HepG2 (cell line): Measurements from ENCODE around the gene MAPK6. TPM values are rescaled to one million over a fixed set of nuclear protein-coding genes. Genes with fewer than 3 reads are reported as not detected.

ENCODE experiments used
- DPF2 ChIP-seq: sonication (generic); formaldehyde crosslinking; IDR thresholded peaks from 2 replicates; pipeline ENCODE4 v1.4.0; 2020; ENCODE audit warnings: mild to moderate bottlenecking, low read depth, missing genetic modification reagents, borderline replicate concordance
- JDP2 ChIP-seq: sonication (generic); formaldehyde crosslinking; IDR thresholded peaks from 2 replicates; pipeline ENCODE4 v1.8.1; 2022; ENCODE audit warnings: missing genetic modification reagents, borderline replicate concordance
- NFYC ChIP-seq: IDR thresholded peaks from 2 replicates; pipeline ENCODE4 v1.6.1; 2016; ENCODE audit warnings: missing genetic modification reagents, missing compliant biosample characterization
- NR3C1 ChIP-seq: sonication (generic); formaldehyde crosslinking; IDR thresholded peaks from 2 replicates; pipeline ENCODE4 v1.4.0; 2020; ENCODE audit warnings: missing genetic modification reagents
- RAD51 ChIP-seq: fragments of 450-650 bp; IDR thresholded peaks from 2 replicates; pipeline ENCODE4 v1.6.1; 2016; ENCODE audit warnings: borderline replicate concordance
- RBM22 ChIP-seq: fragments of 200-400 bp; formaldehyde crosslinking; optimal IDR thresholded peaks from 2 replicates; pipeline ENCODE3; 2017; ENCODE audit warnings: mild to moderate bottlenecking, low read length, moderate library complexity
- ZFP36 ChIP-seq: fragments of 150-350 bp; IDR thresholded peaks from 2 replicates; pipeline ENCODE4 v1.6.1; 2018; ENCODE audit warnings: borderline replicate concordance, low read length, low read depth; ENCODE audit not compliant: partially characterized antibody
- ZFY ChIP-seq: sonication (generic); formaldehyde crosslinking; IDR thresholded peaks from 2 replicates; pipeline ENCODE4 v1.4.0; 2020; ENCODE audit warnings: missing genetic modification reagents
- ZNF607 ChIP-seq: sonication (generic); formaldehyde crosslinking; IDR thresholded peaks from 2 replicates; pipeline ENCODE4 v1.5.1; 2020; ENCODE audit warnings: missing genetic modification reagents, mild to moderate bottlenecking, borderline replicate concordance
- ZNF619 ChIP-seq: sonication (generic); formaldehyde crosslinking; IDR thresholded peaks from 2 replicates; pipeline ENCODE4 v1.4.0; 2020; ENCODE audit warnings: mild to moderate bottlenecking, missing genetic modification reagents
- ZNF737 ChIP-seq: sonication (generic); formaldehyde crosslinking; IDR thresholded peaks from 2 replicates; pipeline ENCODE4 v1.5.0; 2020; ENCODE audit warnings: missing genetic modification reagents, mild to moderate bottlenecking, borderline replicate concordance
- ZNF790 ChIP-seq: sonication (generic); formaldehyde crosslinking; IDR thresholded peaks from 2 replicates; pipeline ENCODE4 v1.8.0; 2022; ENCODE audit warnings: missing genetic modification reagents, mild to moderate bottlenecking, borderline replicate concordance
- polyA plus RNA-seq, 8 experiments: library from polyadenylated mRNA; depleted of rRNA in 3 of 8; stranded (reverse) in 7 of 8; unstranded in 1 of 8; fragments of >200 nt; fragmentation: Illumina TruSeq in 4 of 8; extraction: Trizol in 4 of 8; gene quantifications; 2 replicates each; pipeline versions ENCODE4 v1.2.1 to v1.2.3, GENCODE V29; 2011 to 2016; ENCODE audit warnings: low read depth in 4 of 8, missing spikeins in 1 of 8, mixed read lengths in 1 of 8; ENCODE audit not compliant: insufficient read depth in 1 of 8
- total RNA-seq, 5 experiments: library from RNA; depleted of rRNA; stranded (reverse); fragments of >200 nt; fragmentation: Illumina TruSeq; extraction: Trizol; gene quantifications; 2 replicates each; pipeline ENCODE4 v1.2.3, GENCODE V29; 2016; ENCODE audit warnings: low read depth in 1 of 5
- TF ChIP-seq, protein P1 (sequence below), 2 experiments: sonication (generic) in 1 of 2; formaldehyde crosslinking in 1 of 2; IDR thresholded peaks; 2 replicates each; pipeline versions ENCODE4 v1.4.0 to v1.6.1; 2016 to 2020; ENCODE audit warnings: borderline replicate concordance in 1 of 2, low read depth in 1 of 2, mild to moderate bottlenecking in 1 of 2, missing genetic modification reagents in 1 of 2
- TF ChIP-seq, protein P2 (sequence below): sonication (generic); formaldehyde crosslinking; IDR thresholded peaks from 2 replicates; pipeline ENCODE4 v1.4.0; 2020; ENCODE audit warnings: missing genetic modification reagents, borderline replicate concordance
- TF ChIP-seq, protein P3 (sequence below): sonication (generic); formaldehyde crosslinking; conservative IDR thresholded peaks from 2 replicates; pipeline ENCODE4 v1.8.1; 2023; ENCODE audit warnings: missing genetic modification reagents
- TF ChIP-seq, protein P4 (sequence below): IDR thresholded peaks from 2 replicates; pipeline ENCODE4 v1.6.1; 2016; ENCODE audit warnings: missing compliant biosample characterization, missing genetic modification reagents, borderline replicate concordance

MAPK6 gene
- total and polyA plus RNA-seq, 2 of the 13 experiments (the other 11 are each of a cell fraction or from before 2014, with no cell fraction given) = 89.5 to 99.7 TPM

DNA sequence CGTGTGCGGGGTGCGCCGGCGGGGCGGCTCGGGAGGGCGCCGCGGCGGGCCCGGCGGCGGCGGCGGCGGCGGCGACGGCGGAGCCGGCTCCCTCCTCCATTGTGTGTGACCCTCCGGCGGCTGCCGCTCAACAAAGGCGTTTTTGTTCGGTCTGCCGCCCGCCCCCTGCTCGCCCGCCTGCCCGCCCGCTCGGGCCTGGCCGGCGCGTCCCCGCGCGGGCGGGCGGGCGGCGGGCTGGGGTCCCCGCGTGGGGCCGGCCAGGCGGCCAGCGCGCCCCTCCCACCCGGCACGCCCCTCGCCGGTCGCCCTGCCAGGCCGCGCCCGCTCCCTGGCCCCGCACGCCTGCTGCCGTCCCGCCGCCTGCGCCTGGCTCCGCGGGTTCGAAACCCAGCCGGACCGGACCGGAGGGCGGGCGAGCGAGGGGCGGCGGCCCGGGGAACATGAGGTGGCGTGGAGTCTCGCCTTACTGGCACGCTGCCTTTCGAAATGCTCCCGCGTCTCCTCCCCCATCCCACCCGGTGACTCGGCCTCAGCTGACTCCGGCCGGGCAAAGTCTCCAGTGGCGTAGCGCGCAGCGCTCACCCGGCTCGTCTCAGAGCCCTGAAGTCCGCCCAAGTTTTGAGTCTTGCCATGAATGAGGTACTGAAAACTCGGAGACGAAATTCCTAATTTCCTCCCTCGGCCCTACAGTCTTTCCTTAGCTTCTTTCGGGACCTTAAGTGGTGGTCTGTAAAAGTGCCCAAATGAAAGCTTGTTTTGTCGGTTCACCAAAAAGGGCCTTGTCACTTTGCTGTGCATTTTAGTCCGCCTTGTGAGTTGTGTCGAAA, 588 bp downstream of the MAPK6 start (continued):
- TF ChIP-seq, protein P1, sequence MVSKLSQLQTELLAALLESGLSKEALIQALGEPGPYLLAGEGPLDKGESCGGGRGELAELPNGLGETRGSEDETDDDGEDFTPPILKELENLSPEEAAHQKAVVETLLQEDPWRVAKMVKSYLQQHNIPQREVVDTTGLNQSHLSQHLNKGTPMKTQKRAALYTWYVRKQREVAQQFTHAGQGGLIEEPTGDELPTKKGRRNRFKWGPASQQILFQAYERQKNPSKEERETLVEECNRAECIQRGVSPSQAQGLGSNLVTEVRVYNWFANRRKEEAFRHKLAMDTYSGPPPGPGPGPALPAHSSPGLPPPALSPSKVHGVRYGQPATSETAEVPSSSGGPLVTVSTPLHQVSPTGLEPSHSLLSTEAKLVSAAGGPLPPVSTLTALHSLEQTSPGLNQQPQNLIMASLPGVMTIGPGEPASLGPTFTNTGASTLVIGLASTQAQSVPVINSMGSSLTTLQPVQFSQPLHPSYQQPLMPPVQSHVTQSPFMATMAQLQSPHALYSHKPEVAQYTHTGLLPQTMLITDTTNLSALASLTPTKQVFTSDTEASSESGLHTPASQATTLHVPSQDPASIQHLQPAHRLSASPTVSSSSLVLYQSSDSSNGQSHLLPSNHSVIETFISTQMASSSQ (IDR thresholded peaks at IDR 0.05; ENCODE audit: low read depth) = no peak
- TF ChIP-seq, protein P1 (CRISPR knock-in tag; IDR thresholded peaks at IDR 0.05; ENCODE audit: borderline replicate concordance) = no peak
- TF ChIP-seq RBM22 (no peak), ZFP36 (no peak), RAD51 (no peak), ZNF790 (CRISPR knock-in tag) (no peak), JDP2 (CRISPR knock-in tag) (no peak), NR3C1 (no peak), DPF2 (CRISPR knock-in tag) (no peak), ZNF607 (CRISPR knock-in tag) (0 out of 2 replicates have a peak, but pooled peaks have one; percentile 42), ZFY (CRISPR knock-in tag) (peak; percentile 73), NFYC (CRISPR knock-in tag) (no peak), ZNF737 (no peak), ZNF619 (CRISPR knock-in tag) (no peak)
- TF ChIP-seq, protein P2, sequence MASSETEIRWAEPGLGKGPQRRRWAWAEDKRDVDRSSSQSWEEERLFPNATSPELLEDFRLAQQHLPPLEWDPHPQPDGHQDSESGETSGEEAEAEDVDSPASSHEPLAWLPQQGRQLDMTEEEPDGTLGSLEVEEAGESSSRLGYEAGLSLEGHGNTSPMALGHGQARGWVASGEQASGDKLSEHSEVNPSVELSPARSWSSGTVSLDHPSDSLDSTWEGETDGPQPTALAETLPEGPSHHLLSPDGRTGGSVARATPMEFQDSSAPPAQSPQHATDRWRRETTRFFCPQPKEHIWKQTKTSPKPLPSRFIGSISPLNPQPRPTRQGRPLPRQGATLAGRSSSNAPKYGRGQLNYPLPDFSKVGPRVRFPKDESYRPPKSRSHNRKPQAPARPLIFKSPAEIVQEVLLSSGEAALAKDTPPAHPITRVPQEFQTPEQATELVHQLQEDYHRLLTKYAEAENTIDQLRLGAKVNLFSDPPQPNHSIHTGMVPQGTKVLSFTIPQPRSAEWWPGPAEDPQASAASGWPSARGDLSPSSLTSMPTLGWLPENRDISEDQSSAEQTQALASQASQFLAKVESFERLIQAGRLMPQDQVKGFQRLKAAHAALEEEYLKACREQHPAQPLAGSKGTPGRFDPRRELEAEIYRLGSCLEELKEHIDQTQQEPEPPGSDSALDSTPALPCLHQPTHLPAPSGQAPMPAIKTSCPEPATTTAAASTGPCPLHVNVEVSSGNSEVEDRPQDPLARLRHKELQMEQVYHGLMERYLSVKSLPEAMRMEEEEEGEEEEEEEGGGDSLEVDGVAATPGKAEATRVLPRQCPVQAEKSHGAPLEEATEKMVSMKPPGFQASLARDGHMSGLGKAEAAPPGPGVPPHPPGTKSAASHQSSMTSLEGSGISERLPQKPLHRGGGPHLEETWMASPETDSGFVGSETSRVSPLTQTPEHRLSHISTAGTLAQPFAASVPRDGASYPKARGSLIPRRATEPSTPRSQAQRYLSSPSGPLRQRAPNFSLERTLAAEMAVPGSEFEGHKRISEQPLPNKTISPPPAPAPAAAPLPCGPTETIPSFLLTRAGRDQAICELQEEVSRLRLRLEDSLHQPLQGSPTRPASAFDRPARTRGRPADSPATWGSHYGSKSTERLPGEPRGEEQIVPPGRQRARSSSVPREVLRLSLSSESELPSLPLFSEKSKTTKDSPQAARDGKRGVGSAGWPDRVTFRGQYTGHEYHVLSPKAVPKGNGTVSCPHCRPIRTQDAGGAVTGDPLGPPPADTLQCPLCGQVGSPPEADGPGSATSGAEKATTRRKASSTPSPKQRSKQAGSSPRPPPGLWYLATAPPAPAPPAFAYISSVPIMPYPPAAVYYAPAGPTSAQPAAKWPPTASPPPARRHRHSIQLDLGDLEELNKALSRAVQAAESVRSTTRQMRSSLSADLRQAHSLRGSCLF (CRISPR knock-in tag) = no peak
- TF ChIP-seq, protein P3, sequence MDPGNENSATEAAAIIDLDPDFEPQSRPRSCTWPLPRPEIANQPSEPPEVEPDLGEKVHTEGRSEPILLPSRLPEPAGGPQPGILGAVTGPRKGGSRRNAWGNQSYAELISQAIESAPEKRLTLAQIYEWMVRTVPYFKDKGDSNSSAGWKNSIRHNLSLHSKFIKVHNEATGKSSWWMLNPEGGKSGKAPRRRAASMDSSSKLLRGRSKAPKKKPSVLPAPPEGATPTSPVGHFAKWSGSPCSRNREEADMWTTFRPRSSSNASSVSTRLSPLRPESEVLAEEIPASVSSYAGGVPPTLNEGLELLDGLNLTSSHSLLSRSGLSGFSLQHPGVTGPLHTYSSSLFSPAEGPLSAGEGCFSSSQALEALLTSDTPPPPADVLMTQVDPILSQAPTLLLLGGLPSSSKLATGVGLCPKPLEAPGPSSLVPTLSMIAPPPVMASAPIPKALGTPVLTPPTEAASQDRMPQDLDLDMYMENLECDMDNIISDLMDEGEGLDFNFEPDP (CRISPR knock-in tag) = no peak
- TF ChIP-seq, protein P4, sequence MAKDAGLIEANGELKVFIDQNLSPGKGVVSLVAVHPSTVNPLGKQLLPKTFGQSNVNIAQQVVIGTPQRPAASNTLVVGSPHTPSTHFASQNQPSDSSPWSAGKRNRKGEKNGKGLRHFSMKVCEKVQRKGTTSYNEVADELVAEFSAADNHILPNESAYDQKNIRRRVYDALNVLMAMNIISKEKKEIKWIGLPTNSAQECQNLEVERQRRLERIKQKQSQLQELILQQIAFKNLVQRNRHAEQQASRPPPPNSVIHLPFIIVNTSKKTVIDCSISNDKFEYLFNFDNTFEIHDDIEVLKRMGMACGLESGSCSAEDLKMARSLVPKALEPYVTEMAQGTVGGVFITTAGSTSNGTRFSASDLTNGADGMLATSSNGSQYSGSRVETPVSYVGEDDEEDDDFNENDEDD = peak; percentile 57; the same call in 1 of the 2 replicates
